ENCODE measurements around the gene TSPAN3.

DNA sequence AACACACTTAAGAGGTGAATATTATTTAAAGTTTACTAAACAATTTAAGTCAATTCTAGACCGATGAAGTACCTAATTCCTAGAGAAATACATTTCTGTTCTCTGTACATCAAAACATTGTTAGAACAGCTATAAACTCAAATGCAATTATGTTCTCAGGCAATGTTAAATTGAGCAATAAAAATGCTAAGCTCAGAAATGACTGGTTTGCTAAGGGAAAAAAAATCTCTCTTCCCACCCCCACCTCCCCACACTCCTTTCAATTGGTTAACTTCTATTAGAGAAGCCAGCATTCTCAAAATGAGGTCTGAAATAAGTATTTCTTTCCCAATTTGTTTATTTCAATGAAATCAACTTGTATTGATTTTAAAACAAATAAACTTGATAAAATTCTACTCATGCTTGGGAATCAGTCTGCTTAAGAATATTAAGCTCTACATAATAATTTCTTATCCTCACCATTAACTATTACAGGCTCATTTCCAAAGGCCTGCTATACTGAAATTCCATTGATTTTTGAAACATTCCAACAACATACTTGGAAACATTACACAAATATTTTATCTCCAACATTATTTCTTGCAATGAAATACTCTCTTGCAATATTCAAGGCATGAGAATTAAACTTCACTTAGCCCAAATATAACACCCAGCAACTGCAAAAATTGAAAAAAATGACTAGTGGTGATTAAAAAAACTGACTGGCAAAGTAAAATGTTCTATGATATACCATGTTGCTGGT lies 22.6 kb downstream of the TSPAN3 start:
- TF ChIP-seq SUZ12 (IDR thresholded peaks at IDR 0.05) (no peak), ELF4 (IDR thresholded peaks at IDR 0.05) (no peak), FOXK2 (IDR thresholded peaks at IDR 0.05) (no peak), TARDBP (IDR thresholded peaks at IDR 0.05) (no peak), SP1 (IDR thresholded peaks at IDR 0.05) (no peak), BHLHE40 (IDR thresholded peaks at IDR 0.05; ENCODE audit: borderline replicate concordance) (no peak), L3MBTL2 (conservative IDR thresholded peaks at IDR 0.05) (no peak), FOXA1 (IDR thresholded peaks at IDR 0.05) (no peak), NFRKB (IDR thresholded peaks at IDR 0.05) (no peak), FOXM1 (IDR thresholded peaks at IDR 0.05; ENCODE audit: borderline replicate concordance) (no peak)
- TF ChIP-seq, protein P1, sequence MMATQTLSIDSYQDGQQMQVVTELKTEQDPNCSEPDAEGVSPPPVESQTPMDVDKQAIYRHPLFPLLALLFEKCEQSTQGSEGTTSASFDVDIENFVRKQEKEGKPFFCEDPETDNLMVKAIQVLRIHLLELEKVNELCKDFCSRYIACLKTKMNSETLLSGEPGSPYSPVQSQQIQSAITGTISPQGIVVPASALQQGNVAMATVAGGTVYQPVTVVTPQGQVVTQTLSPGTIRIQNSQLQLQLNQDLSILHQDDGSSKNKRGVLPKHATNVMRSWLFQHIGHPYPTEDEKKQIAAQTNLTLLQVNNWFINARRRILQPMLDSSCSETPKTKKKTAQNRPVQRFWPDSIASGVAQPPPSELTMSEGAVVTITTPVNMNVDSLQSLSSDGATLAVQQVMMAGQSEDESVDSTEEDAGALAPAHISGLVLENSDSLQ (IDR thresholded peaks at IDR 0.05) = no peak
